ENCODE data around the gene ENDOD1. TPM values are rescaled to one million over a fixed set of nuclear protein-coding genes. Genes with fewer than 3 reads are reported as not detected.
"Not testable (repeated sequence)": the region's sequence is repeated elsewhere in the genome, so short reads cannot be mapped to it uniquely, and the experiment has no call there.

ENDOD1 gene, protein sequence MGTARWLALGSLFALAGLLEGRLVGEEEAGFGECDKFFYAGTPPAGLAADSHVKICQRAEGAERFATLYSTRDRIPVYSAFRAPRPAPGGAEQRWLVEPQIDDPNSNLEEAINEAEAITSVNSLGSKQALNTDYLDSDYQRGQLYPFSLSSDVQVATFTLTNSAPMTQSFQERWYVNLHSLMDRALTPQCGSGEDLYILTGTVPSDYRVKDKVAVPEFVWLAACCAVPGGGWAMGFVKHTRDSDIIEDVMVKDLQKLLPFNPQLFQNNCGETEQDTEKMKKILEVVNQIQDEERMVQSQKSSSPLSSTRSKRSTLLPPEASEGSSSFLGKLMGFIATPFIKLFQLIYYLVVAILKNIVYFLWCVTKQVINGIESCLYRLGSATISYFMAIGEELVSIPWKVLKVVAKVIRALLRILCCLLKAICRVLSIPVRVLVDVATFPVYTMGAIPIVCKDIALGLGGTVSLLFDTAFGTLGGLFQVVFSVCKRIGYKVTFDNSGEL
- total RNA-seq: 29.3 and 58.3 TPM in 2 replicates

DNA sequence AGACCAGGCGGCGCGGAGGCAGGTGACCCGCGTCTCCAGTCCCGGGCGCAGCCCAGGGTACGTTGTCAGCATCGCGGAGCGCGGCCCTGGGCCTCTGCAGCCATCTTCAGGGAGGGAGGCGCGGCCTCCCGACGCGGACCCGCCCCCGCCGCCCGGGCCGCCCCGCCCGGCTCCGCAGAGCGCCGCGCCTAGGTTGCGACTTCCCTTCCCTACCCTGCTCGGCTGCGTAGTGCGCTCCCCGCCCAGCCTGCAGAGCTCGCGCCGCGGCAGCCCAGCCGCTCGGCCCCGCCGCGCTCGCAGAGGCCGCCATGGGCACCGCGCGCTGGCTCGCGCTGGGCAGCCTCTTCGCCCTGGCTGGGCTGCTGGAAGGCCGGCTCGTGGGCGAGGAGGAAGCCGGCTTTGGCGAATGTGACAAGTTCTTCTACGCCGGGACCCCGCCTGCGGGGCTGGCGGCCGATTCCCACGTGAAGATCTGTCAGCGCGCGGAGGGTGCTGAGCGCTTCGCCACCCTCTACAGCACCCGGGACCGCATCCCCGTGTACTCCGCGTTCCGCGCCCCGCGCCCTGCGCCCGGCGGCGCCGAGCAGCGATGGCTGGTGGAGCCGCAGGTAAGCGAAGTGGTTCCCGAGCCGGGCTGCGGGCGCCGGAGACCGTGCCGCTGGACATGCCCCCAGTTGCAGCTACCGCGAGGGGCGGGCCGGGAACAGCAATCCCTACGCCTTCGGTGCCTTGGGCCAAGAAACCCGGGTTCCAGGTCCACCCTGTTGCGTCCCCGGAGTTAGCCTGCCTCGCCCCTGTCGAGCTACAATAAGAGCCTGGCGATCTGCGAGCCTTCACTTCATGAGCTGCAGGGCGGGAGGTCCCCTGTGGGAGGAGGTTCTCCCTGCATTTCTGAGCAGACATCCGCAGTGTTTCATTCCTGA is at the start of gene ENDOD1:
Gene ENDOD1 (plus strand): TSS at position 227 of the 923 bp plus-strand sequence. CDS start 82 bp downstream, at position 309.
- no peak for DNase-seq (ENCODE audit: low read depth, low spot score)

DNA sequence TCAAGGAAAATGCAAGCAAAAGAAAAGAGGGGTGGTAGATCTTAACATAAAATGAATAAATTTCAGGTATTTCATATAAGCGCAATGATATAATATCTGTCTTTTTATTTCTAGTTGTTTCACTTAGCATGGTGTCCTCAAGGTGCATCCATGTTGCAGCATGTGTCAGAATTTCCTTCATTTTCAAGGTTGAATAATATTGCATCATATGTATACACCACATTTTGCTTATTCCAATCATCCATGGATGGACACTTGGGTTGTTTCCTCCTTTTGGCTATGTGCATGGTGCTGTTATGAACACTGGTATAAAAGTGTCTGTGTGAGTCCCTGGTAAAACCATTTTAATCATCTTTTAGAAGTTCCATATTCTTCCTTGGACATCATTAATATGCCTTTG is 47.4 kb upstream of the ENDOD1 start:
- DNase-seq (ENCODE audit: low read depth, low spot score): no peak

DNA sequence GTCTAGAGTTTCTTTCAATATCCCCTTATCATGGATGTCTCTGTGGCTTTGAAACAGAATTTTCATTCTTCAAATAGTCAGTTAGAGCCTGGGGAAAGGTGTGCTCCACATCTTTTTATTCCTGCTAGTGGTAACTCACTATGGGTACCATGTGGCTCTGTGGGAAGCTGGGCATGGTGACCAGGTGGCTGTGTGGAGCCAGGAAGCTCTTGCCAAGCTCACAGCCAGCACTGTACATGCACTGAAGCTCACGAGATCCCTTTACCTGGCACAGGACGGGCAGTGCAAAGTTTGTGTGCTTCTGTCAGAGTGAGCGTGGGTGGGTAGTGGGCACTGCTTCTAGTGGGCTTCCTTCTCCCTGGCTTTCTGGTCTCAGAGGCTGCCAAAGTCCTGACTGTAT is 46.7 kb upstream of the ENDOD1 start:
- DNase-seq (ENCODE audit: low read depth, low spot score): no peak

DNA sequence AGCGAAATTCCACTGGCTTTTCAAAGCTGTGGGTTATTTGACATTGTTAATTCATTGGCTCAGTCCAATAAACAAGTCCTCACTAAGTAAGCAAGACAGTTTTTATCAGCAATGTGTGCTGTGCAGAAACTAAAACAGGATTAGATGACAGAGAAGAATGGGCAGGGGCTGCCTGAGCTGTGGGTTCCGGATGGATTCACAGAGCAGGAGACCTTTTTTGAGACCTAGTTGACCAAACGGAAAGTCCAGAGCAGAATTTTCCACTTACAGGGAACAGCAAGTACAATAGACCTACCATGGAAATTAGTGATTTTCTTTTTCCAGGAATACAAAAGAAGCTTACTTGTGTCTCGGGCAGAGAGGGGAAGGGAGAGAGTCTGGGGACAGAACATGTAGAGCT is 45.6 kb upstream of the ENDOD1 start:
- DNase-seq (ENCODE audit: low read depth, low spot score): no peak

DNA sequence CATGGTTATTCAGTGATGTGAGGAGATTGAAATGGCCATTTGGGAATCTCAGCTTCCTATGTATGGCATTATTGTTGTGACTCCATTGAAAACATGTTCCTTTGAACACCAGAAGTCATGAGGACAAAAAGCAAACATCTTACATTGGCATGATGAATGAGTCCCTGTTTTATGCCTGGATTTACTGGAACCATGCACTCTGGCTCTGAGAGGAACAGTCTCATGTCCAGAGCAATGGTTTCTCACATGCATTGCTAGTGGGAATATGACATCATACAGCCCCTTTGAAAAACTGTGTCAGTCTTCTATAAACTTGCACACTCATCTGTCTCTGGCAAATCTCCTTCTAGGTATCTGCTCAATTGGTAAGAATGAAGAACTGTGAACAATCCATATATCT is 43.8 kb upstream of the ENDOD1 start:
- DNase-seq (ENCODE audit: low read depth, low spot score): no peak

DNA sequence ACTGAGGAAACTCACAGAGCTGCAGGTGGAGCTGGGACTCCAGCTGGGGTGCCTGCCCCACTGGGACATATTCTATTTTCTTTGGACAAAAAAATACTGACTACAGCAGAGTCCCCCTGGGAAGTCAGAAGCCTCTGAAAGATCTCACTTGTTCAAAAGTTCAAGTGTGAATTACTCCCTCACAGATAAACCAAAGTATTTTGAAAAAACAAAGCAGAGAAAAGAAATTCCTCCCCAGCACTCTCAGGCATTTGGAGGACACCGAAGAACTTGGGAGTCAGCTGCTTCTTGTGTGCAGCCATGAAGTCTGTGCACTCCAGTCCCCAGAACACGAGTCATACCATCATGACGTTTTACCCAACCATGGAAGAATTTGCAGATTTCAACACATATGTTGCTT is 40.5 kb upstream of the ENDOD1 start, which contains the start of gene KDM4F:
Gene KDM4F (plus strand): TSS at position 301 of the 400 bp plus-strand sequence.
- DNase-seq (ENCODE audit: low read depth, low spot score): not testable (repeated sequence)

DNA sequence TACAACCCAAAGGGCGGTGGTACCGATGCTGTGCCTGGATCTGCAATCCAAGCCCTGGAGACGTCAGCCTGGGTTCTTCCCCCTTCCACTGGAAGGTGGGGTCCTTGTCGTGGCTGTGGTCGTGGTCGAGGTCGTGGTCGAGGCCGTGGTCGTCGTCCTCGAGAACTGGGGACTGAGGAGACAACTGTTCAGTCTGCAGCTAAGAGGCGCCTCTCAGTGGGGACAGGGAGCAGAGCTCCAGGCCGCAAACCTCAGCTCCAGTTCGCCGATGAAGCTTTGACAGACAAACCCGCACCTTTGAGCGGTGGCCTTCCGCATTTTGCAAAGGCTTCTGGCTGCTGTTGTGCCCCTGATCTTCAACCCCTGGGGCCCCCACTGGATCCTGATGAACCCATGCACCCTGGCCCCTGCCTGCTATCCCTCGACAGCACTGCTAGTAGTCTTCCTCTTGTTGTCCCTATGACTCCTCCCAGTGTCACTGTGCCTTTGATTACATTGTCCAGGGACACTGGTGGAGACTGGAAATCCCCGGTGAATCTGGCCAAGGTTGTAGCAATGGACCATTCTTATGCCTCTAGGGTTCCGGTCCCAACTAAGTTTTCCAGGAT is 38.9 kb upstream of the ENDOD1 start:
- no peak for DNase-seq (ENCODE audit: low read depth, low spot score)

DNA sequence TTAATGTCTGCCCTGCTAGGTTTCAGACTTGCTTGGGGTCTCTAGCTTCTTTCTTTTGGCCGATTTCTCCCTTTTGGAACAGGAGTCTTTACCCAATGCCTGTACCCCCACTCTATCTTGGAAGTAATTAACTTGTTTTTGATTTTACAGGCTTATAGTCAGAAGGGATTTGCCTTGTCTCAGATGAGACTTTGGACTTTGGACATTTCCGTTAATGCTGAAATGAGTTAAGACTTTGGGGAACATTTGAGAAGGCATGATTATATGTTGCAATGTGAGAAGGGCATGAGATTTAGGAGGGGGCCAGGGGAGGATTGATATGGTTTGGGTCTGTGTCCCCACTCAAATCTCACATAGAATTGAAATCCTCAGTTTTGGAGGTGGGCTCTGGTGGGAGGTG is 35.3 kb upstream of the ENDOD1 start:
- DNase-seq (ENCODE audit: low read depth, low spot score): no peak

DNA sequence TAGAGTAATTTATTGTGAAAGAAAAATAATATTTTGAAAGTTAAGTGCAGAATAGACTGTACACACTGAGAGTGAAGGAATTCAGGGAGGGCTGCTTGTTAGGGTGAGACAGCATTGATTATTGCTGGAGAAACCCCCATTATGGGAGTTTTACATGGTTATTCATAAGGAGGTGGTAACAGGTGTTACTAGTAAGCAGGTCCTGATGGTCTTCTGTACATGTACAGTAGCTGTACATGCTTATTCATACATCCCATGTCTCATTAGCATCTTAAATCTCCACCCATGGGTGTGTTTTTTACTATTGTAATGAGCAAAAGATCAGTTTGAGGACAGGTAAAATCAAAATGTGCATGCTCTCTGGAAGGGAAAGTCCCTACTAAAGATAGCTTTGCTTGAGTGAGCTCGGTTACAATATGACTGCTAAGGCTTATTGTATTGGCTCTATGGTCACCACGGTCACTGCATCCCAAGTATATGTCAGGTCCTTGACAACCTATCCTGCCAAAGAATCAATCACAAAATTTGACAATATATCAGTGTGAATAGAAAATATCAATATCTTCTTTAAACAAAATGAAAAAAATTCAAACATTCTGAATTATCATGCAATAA is 34.3 kb upstream of the ENDOD1 start:
- no peak for DNase-seq (ENCODE audit: low read depth, low spot score)

DNA sequence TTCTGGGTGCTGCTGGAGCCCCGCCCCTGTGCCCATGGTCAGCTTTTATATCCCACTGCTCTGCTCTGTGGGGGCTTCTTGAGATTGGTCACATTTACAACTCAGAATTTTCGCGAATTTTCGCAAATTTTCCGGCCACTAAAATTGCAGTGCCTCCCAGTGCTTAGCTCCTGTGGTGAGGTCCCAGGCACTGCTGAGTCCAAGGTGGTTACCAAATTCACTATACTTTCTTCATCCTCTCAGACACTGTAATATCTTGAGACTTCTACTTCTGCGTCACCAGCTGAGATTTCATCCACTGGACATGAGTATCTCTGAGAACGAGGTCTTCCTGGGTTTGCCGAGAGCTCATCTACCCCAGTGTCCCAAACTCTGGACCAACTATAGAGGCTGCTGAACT is 31.7 kb upstream of the ENDOD1 start:
- no peak for DNase-seq (ENCODE audit: low read depth, low spot score)

DNA sequence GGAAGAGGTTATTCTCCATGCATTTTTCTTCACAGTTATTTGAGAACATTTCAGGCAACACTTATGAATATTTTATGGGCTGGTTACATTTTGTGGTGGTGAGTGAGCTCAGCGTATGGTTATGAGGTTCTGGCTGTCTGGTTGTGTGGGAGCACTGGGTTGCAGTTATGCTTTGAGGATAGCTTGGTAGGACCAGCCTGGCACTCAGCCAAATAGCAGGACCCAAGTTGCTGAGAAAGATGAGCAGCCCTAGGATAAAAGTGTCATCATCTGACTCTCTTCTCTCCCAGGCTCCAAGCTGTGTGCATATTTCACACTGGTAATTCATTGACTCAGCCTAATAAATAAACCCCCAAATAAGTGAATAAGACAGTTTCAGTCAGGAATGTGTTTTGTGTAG is 31.0 kb upstream of the ENDOD1 start:
- no peak for DNase-seq (ENCODE audit: low read depth, low spot score)

DNA sequence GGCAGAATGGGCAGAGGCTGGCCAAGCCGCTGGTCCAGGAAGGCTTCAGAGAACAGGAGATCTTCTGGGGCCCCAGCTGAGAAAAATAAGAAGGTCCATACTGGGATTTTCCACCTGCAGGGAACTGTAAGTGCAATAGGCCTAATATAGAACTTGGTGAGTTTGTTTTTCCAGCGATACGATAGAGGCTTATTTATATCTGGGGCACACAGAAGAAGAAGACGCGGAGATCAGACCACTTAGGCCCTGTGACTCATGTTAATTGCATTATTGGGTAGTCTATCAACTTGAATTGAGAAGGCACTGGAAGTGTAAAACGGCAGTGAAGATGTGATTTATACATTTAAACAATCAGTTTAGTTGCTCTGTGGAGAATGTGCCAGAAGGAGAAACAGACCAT is 30.6 kb upstream of the ENDOD1 start:
- no peak for DNase-seq (ENCODE audit: low read depth, low spot score)

DNA sequence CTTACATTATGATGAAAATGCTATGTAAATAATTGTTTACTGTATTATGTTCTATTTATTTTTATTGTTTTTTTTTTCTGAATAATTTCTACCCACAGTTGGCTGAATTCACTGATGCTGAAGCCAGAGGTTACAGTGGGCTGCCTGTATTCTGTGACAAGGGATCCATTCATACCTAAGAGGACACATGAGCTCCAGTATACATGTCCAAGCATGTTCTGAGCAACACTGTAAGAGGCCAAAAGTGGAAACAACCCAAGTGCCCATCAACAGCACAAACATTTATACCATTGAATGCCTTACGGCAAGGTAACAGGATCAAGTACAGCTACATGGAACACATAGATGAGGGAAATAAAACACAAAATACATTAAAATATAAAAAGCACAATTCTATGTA is 24.3 kb upstream of the ENDOD1 start:
- no peak for DNase-seq (ENCODE audit: low read depth, low spot score)

DNA sequence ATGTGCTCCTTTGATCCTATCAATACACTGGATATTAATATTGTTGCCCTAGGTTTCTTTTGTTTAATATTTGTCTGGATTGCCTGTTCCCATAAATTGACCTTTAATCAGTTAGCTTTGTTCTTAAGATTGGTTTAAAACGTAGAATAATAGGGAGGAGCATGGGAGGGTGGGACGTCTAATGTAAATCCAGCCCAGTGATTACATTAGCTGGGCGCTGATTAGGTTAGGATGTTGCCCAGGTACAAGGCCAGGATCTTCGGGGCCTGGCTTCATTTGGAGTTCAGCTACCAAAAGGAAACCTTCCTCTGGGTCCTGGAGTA is 23.0 kb upstream of the ENDOD1 start, which contains the start of gene SRSF8:
Gene SRSF8 (plus strand): TSS at position 204 of the 323 bp plus-strand sequence. CDS start 308 bp downstream, outside the sequence.
- DNase-seq (ENCODE audit: low read depth, low spot score): no peak

DNA sequence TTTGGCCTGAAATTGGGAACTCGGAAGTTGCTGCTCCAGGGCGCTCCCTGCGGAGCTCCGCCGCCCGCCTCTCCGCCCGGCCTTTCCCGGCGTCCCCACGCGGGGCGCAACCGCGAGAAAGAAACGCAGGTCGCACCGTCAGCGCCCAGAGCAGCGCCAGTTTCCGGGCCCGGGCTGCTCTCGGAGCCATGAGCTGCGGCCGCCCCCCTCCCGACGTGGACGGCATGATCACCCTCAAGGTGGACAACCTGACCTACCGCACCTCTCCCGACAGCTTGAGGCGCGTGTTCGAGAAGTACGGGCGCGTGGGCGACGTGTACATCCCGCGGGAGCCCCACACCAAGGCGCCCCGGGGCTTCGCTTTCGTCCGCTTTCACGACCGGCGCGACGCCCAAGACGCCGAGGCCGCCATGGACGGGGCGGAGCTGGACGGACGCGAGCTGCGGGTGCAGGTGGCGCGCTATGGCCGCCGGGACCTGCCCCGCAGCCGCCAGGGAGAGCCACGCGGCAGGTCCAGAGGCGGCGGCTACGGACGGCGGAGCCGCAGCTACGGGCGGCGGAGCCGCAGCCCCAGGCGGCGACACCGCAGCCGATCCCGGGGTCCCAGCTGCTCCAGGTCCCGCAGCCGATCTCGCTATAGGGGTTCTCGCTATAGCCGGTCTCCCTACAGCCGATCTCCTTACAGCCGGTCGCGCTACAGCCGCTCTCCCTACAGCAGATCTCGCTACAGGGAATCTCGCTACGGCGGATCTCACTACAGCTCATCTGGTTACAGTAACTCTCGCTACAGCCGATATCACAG is 22.4 kb upstream of the ENDOD1 start:
- no peak for DNase-seq (ENCODE audit: low read depth, low spot score)

DNA sequence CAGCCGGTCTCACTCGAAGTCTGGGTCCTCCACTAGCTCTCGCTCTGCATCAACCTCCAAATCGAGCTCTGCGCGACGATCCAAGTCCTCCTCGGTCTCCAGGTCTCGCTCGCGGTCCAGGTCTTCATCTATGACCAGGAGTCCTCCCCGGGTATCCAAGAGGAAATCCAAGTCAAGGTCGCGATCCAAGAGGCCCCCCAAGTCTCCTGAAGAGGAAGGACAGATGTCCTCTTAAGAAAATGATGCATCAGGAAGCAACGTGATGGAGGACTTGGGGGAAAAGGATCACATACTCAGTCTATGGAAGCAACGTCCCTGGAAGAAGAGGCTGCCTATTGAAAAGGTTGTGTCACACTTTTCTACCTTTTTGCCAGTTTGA is 21.8 kb upstream of the ENDOD1 start:
- no peak for DNase-seq (ENCODE audit: low read depth, low spot score)

DNA sequence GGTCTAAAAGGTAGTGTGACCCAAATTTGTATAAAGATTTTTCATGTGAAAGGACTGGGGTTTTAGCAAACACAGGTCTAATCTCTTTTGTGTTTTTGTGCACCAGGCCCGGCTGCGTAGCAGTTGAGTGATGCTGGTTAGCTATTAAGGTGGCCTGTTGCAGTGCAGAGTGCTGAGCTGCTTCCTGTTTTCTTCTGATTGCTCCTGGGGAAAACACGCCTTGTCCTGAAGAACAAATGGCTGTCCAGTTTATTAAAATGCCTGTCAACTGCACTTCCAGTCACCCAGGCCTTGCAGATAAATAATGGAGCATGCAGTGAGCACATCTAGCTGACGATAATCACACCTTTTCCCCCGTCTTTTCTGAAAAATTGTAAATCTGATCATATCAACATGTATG is 21.1 kb upstream of the ENDOD1 start:
- peak; percentile 90 for DNase-seq (ENCODE audit: low read depth, low spot score)

DNA sequence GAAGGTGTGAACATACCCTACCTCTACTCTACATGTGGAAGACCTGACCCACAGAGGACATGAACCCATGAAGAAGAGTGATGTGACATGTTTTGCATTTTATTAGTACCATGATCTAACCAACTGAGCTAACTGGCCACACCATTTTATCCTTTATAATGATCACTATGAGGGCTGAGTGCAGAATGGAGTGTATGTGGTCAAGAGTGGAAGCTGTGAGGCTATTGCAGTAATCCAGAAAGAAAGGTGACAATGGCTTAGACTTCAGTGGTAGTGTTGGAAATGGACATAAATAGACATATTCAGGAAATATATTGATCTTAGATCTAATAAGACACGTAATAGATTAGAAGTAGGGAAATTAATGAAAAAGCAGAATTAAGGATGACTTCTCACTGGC is 19.2 kb upstream of the ENDOD1 start:
- no peak for DNase-seq (ENCODE audit: low read depth, low spot score)

DNA sequence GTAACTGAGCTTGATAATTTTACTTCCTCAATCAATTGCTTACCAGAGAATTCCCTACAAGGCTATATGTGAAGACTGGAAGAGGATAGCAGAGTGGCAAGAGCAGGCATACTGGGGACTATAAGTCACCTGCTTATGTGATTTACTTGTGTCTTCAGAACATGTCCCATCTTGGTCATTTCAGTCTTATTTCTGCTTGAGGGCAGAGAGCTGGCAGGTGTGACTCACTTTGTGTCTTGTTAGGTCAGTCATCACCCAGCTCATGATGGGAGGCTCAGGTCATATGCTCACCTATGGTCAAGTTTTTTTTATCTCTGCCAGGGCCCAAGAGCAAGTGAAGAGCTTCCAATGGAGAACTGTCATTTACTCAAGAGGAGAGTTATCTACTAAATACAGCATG is 16.7 kb upstream of the ENDOD1 start:
- DNase-seq (ENCODE audit: low read depth, low spot score): no peak

DNA sequence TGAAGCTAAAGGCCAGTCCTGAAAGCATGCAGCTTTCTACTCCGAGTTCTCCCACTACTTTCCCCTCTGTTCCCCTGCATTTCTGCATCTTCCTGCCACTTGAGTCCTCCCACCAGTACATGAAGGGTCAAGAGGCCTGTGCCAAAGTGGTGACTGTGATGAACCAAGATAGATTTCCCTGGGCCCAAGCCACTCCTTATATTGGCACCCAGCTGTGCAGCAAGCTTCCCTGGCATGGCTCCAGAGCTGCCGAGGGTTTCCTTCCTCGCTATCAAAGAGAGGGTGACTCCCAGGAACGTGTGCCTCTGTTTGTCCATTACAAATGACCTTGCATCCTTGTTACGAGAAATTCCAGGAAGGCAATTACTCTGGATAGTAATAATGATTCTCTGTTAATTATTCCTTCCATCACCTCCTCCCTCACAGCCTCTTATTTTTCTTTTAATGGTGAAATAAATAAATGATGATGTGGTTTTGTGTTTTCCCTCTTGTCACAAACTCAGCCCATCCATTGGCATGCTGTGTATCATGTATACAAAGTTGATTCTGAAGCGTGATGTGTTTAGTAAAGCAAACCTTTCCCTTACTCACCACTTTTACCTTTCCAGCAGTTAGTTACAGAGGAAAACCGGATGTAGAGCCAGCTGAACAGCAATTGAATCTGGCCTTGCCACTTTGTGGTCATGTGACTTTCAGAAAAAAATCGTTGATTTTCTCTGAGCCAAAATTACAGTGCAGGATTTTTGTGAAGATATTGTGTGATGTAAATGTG is 14.7 kb upstream of the ENDOD1 start:
- DNase-seq (ENCODE audit: low read depth, low spot score): no peak
